Measurements from ENCODE around the gene CHST14. TPM values are rescaled to one million over a fixed set of nuclear protein-coding genes. Genes with fewer than 3 reads are reported as not detected.

Gene CHST14
- polyA plus RNA-seq, 1 of the 3 experiments (the other 2 are of a cell fraction): 43.2 TPM

- POLR2A ChIA-PET: no interaction called here
- Histone ChIP-seq H3F3A (replicated peaks; ENCODE audit: insufficient read depth) (no peaks in the 10 kb centered on the region), H3K4me2 (no peak overlapping the region), H3K4me3 (ENCODE audit: low read depth in 2 of 2, low read length in 1 of 2) (no peak overlapping the region), H3K4me1 (ENCODE audit: control insufficient read depth in 1 of 2, insufficient read depth in 2 of 2, low read depth in 1 of 2, low read length in 1 of 2) (no peaks in the 10 kb centered on the region; a peak in 1 of 4 replicates), H3K9ac (no peak overlapping the region), H3K9me2 (no peaks in the 10 kb centered on the region), H3K9me3 (no peaks in the 10 kb centered on the region), H4K20me1 (ENCODE audit: insufficient read depth) (no peaks in the 10 kb centered on the region), H2AFZ (ENCODE audit: low read depth) (no peak overlapping the region), H3K27me3 (ENCODE audit: insufficient read depth) (no peaks in the 10 kb centered on the region), H3K79me2 (ENCODE audit: insufficient read depth) (no peaks in the 10 kb centered on the region), H3K36me3 (replicated peaks in 1 of 2; ENCODE audit: control insufficient read depth in 1 of 2, insufficient read depth in 2 of 2, low read length in 1 of 2) (no peaks in the 10 kb centered on the region), H3K27ac (ENCODE audit: low read depth in 2 of 2, low read length in 1 of 2) (no peak overlapping the region)
- WGBS (ENCODE audit: low lambda C conversion rate): 61% methylated on average over 2 of the region's 4 CpGs
- no peak for DNase-seq
- no peak for TF ChIP-seq FOXM1 (IDR thresholded peaks at IDR 0.05; ENCODE audit: low read depth)
- TF ChIP-seq RFX5 (IDR thresholded peaks at IDR 0.05; ENCODE audit: low read length): no peak
- no peak for TF ChIP-seq MAX (IDR thresholded peaks at IDR 0.05; ENCODE audit: low read depth)
- no peak for TF ChIP-seq REST (IDR thresholded peaks at IDR 0.05; ENCODE audit: low read depth, low read length)
- no peak for TF ChIP-seq FOXJ3 (CRISPR knock-in tag; IDR thresholded peaks at IDR 0.05)
- TF ChIP-seq POLR2AphosphoS5 (IDR thresholded peaks at IDR 0.05; ENCODE audit: low read depth, low read length): no peak
- TF ChIP-seq IRF3 (IDR thresholded peaks at IDR 0.05; ENCODE audit: low read depth, low read length): no peak
- TF ChIP-seq RXRA (IDR thresholded peaks at IDR 0.05; ENCODE audit: borderline replicate concordance, low read depth): no peak
- no peak for TF ChIP-seq TCF12 (IDR thresholded peaks at IDR 0.05)
- no peak for TF ChIP-seq NFIC (IDR thresholded peaks at IDR 0.05; ENCODE audit: borderline replicate concordance)
- TF ChIP-seq TEAD4 (IDR thresholded peaks at IDR 0.05; ENCODE audit: borderline replicate concordance, insufficient read depth): no peak
- CTCF ChIA-PET: interaction anchor here (0.6 to 16.9 kb wide), 3 partner anchors 88 to 456 kb away, joined by 3 to 299 read pairs (median 4); partner anchors contain the start of gene CCDC9B
Observed at GRCh38 chr15:40428185-40428584, 42.6 kb upstream of the CHST14 start.

GRCh38 chr15:40429068-40429710 is 41.6 kb upstream of the CHST14 start:
- Histone ChIP-seq H3K9ac (no peak overlapping the region), H3K27ac (ENCODE audit: low read depth in 2 of 2, low read length in 1 of 2) (no peak overlapping the region), H4K20me1 (ENCODE audit: insufficient read depth) (no peaks in the 10 kb centered on the region), H3K4me1 (ENCODE audit: control insufficient read depth in 1 of 2, insufficient read depth in 2 of 2, low read depth in 1 of 2, low read length in 1 of 2) (no peaks in the 10 kb centered on the region; a peak in 1 of 4 replicates), H3F3A (replicated peaks; ENCODE audit: insufficient read depth) (no peaks in the 10 kb centered on the region), H3K9me2 (no peaks in the 10 kb centered on the region), H3K36me3 (replicated peaks in 1 of 2; ENCODE audit: control insufficient read depth in 1 of 2, insufficient read depth in 2 of 2, low read length in 1 of 2) (no peaks in the 10 kb centered on the region), H3K4me3 (ENCODE audit: low read depth in 2 of 2, low read length in 1 of 2) (no peak overlapping the region), H3K9me3 (no peaks in the 10 kb centered on the region), H2AFZ (ENCODE audit: low read depth) (no peak overlapping the region), H3K27me3 (ENCODE audit: insufficient read depth) (no peaks in the 10 kb centered on the region), H3K79me2 (ENCODE audit: insufficient read depth) (no peaks in the 10 kb centered on the region), H3K4me2 (no peak overlapping the region)
- DNase-seq: no peak
- CTCF ChIA-PET: interaction anchor here (1.3 to 16.9 kb wide), 2 partner anchors 89 to 150 kb away, joined by 4 to 299 read pairs; partner anchors contain the start of gene CCDC9B
- POLR2A ChIA-PET: no interaction called here
- 81% methylated on average over 10 of the region's 10 CpGs for WGBS (ENCODE audit: low lambda C conversion rate)
- TF ChIP-seq RCOR1 (IDR thresholded peaks at IDR 0.05; ENCODE audit: low read length) (no peak), ZBTB33 (IDR thresholded peaks at IDR 0.05; ENCODE audit: borderline replicate concordance, low read depth) (no peak), CHD2 (IDR thresholded peaks at IDR 0.05; ENCODE audit: low read length, partially characterized antibody) (no peak), IRF3 (IDR thresholded peaks at IDR 0.05; ENCODE audit: low read depth, low read length) (no peak), GATA2 (CRISPR knock-in tag; IDR thresholded peaks at IDR 0.05) (no peak), FOSL2 (IDR thresholded peaks at IDR 0.05; ENCODE audit: borderline replicate concordance, low read depth) (no peak), SIN3A (IDR thresholded peaks at IDR 0.05; ENCODE audit: borderline replicate concordance, low read depth, low read length) (no peak), RAD21 (IDR thresholded peaks at IDR 0.05; ENCODE audit: low read length) (no peak)

Measured in SK-N-SH (cell line).